IPS-15b (cell line): ENCODE measurements around the gene GMPR2.
"Not testable (repeated sequence)": the region's sequence is repeated elsewhere in the genome, so short reads cannot be mapped to it uniquely, and the experiment has no call there.

ENCODE experiments used
- H3K27me3 ChIP-seq: one replicate; pipeline ENCODE4 v1.6.1; 2013; ENCODE audit warnings: low read length; ENCODE audit not compliant: control insufficient read depth, insufficient read depth
- H3K36me3 ChIP-seq: one replicate; pipeline ENCODE4 v1.6.1; 2013; ENCODE audit warnings: low read length; ENCODE audit not compliant: control insufficient read depth, insufficient read depth
- H3K4me1 ChIP-seq: one replicate; pipeline ENCODE4 v1.6.1; 2013; ENCODE audit warnings: mild to moderate bottlenecking, low read length; ENCODE audit not compliant: control insufficient read depth, insufficient read depth
- H3K4me3 ChIP-seq: one replicate; pipeline ENCODE4 v1.5.1; 2013; ENCODE audit warnings: low read depth, low read length
- H3K9ac ChIP-seq: one replicate; pipeline ENCODE4 v1.6.1; 2013; ENCODE audit warnings: low read depth, mild to moderate bottlenecking, low read length
- H3K9me3 ChIP-seq: one replicate; pipeline ENCODE4 v1.6.1; 2013; ENCODE audit warnings: mild to moderate bottlenecking, low read length; ENCODE audit not compliant: control insufficient read depth, insufficient read depth

GMPR2 gene

DNA sequence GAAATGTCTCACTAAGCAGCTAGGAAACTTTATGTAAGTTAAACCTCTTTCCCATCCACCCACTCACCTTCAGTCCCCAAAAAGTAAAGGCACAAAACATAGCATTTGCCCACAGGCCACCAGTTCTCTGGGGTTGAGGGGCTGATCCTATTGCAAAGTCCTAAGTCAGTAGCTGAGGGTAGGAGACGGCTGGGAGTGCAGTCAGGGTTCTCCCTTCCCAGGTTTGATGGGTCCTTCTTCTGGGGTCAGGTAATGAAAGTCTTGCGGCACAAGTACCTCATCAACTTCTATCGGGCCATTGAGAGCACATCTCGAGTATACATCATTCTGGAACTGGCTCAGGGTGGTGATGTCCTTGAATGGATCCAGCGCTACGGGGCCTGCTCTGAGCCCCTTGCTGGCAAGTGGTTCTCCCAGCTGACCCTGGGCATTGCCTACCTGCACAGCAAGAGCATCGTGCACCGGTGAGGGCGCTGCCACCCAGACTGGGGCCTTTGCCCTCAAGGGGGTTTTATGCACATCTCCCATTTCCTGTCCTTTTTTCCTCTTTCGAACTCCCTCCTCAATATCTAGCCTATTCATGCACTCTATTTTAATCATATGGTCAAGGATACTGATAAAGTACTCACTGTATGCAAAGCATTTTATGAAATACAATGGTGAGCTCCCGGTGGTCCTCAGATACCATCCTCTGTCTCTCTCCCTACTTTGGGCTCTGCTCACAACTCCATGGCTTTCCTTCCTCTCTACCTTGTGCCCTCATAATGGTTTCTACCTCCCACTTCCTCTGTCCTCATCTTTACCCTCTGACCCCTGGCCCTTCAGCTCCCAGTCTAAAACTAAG lies 26.2 kb upstream of the GMPR2 start:
- Histone ChIP-seq H3K9me3 (no peaks in the 10 kb centered on the region), H3K4me1 (no peaks in the 10 kb centered on the region), H3K9ac (no peak overlapping the region), H3K27me3 (no peaks in the 10 kb centered on the region), H3K36me3 (peaks cover 30% of the 10 kb centered on the region), H3K4me3 (no peak overlapping the region)

DNA sequence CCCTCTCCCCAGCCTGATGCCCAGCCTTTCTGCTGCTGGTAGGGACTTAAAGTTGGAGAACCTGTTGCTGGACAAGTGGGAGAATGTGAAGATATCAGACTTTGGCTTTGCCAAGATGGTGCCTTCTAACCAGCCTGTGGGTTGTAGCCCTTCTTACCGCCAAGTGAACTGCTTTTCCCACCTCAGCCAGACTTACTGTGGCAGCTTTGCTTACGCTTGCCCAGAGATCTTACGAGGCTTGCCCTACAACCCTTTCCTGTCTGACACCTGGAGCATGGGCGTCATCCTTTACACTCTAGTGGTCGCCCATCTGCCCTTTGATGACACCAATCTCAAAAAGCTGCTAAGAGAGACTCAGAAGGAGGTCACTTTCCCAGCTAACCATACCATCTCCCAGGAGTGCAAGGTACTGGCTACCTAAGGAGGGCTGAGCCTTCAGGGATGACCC lies 25.6 kb upstream of the GMPR2 start:
- Histone ChIP-seq H3K9ac (no peak overlapping the region), H3K4me1 (no peaks in the 10 kb centered on the region), H3K4me3 (no peak overlapping the region), H3K9me3 (no peaks in the 10 kb centered on the region), H3K27me3 (no peaks in the 10 kb centered on the region), H3K36me3 (peaks cover 27% of the 10 kb centered on the region)

DNA sequence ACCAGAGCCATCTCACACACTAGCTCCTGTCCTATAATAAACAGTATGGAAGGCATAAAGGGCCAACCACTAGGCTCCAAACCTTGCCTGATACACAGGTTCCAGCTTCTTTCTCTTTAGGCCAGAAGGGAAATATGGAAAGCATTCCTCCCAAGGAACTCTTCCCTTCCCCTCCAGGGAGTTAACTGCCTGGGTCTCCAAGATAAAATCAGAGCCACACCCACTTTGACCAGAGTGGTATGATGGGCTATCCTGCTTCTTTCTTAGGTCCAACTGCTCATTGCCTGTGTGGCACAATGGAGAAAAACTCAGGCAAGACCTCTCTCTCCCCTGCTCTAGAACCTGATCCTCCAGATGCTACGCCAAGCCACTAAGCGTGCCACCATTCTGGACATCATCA lies 25.1 kb upstream of the GMPR2 start:
- no peak overlapping the region for H3K9ac ChIP-seq
- H3K4me1 ChIP-seq, result no peaks in the 10 kb centered on the region
- peaks cover 27% of the 10 kb centered on the region for H3K36me3 ChIP-seq

DNA sequence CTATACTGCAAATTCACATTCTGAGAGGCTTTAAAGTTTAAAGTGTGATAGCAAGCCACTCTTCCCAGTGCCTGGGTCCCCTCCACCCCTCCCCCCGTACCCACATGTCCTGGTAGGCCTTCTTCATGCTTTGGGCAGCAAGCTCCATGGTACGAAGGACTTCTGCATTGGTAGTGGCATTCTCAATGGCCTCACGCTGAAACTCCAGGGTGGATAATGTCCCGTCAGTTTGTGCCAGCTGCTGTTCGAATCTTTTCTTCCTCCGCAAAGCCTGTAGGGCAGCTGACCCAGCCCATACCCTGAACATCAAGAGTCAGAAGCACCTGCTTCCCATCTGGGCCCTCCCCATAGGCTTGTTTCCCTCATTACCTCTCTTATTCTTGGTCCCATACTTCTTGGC lies 21.4 kb upstream of the GMPR2 start:
- no peaks in the 10 kb centered on the region for H3K27me3 ChIP-seq
- no peak overlapping the region for H3K9ac ChIP-seq
- peaks cover 32% of the 10 kb centered on the region for H3K36me3 ChIP-seq
- no peak overlapping the region for H3K4me3 ChIP-seq
- H3K9me3 ChIP-seq, result no peaks in the 10 kb centered on the region
- peaks cover 5% of the 10 kb centered on the region for H3K4me1 ChIP-seq

More for the DNA sequence above, 25.1 kb upstream of the GMPR2 start:
- H3K4me3 ChIP-seq, result no peak overlapping the region
- no peaks in the 10 kb centered on the region for H3K27me3 ChIP-seq
- H3K9me3 ChIP-seq, result no peaks in the 10 kb centered on the region

DNA sequence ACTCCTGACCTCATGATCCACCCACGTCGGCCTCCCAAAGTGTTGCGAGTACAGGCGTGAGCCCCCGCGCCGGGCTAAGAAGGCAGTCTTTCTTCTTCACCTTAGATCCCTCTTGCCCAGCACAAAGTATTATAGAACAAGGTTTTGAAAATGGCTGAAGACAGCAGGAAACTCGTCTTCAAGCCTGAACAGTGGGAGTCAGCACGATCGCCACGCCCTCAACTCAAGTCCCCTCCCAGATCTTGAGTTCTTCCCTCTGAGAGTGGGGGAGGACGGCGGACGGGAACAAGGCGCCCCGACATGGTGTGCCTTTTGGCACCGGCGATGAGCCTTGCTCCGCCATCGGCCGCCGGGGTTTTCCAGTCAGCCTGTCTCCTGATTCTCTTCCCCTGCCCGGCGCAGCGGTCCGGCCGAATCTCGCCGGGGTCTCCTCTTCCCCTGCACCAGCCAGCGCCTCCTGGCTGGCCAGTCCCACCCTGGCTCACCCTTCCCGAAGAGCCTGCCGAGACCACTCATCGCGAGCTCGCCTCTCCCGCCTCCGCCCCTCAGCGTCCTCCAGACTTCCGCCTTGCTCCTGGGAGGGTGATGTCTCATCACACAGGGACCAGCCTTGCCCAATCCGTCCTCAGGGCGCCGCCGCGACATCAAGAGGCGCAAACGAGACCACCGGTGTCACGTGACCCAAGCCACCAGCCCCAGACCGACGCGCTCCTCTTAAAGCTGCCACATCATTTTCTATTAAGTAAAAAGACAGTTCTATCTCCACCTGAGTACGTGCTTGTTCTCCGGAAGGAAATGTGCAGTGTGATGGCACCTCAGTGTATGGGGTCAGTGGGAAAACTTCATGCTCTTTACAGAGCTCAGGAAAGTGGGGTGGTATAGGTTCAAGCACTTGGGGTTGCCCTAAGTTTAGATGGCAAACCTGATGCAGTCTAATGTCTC lies 19.5 kb upstream of the GMPR2 start, which contains the start of gene CHMP4A:
Gene CHMP4A, minus strand, starts transcription at position 565 of the 942 bp plus-strand sequence. Its CDS starts 49 bp downstream, at position 516.
- peak within 1 kb of the TSS; percentile 94 for H3K4me3 ChIP-seq
- peak within 1 kb of the TSS; percentile 91 for H3K9ac ChIP-seq
- peaks cover 5% of the 10 kb centered on the region for H3K4me1 ChIP-seq
- H3K27me3 ChIP-seq, result no peaks in the 10 kb centered on the region
- H3K9me3 ChIP-seq, result no peaks in the 10 kb centered on the region
- H3K36me3 ChIP-seq, result peaks cover 25% of the 10 kb centered on the region

DNA sequence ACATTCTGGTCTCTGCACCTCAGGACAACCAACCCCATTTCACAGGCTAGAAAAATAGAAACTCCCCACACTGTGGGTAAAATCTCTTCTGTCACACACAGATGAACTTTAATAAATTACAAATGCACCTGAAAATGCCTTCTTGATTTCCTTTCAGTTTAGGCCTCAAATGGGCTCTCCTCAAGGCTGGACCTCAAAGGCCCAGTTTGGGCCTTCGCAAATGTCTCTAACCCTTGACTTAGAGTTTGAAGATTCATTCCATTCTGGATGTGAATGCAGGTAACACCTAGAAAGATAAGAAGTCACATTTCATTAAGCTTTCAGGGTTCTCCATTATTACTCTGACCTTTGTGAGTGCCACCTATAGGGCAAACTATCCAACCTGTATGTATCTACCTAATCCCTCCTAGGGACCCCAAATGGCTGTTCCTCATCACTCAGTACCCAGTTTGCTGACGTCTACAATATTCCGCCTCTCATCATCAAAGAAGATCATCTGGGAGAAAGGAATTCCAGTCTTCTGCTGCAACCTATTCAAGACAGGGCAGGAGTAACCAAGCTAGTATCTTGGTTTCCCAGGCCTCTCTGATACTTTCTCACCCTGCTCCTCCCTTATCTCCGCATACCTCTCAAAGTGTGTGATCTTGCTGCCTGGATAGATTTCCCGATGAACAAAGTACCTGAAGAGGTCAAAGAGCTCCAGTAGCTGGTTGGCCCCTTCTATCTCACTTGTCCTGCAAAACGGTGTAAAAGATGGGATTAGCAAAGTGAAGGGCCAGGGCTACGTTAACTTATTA lies 18.7 kb upstream of the GMPR2 start:
- Histone ChIP-seq H3K4me3 (peak overlapping the region; percentile 94), H3K36me3 (peaks cover 27% of the 10 kb centered on the region), H3K27me3 (no peaks in the 10 kb centered on the region), H3K9ac (no peak overlapping the region), H3K9me3 (no peaks in the 10 kb centered on the region), H3K4me1 (peaks cover 5% of the 10 kb centered on the region)

DNA sequence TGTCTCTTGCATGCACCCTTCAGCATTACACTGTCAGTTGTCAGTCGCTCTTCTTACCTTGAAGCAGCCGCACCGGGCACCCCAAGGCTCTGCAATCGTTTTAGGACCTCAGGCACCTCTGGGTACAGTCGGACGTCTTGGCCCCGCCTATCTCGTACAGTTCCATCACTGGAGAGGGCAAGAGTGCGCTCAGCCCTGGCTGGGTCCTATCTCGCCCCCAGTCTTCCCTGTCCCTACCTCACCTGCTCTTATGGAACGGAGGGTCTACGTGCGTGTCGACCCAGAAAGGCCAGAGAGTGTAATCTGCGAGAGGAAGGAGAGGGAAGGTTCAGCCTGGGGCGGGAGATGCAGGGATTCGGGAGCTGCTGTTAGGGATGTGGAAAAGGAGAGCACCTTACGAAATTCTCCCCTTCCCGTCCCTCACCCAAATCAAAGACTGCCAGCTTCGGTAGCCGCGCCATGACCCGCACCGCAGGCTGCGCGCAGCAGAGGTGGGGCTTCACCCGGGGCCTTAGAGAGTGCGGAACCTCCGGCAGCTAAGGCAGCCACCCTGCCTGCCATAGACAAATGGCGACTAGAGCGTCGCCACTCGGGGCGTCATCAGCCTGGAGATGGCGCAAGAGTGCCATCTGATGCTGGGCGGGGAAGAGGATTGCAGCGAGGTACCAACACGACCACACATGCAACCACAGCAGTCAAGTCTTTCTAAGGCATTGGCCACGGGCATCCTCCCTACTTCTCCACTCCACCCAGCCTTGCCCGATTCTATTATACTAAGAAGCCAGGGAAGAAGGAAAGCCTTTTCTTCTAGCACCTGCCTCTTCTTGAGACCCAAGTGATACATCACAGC lies 17.0 kb upstream of the GMPR2 start, which contains the start of gene MDP1:
Gene MDP1, minus strand, starts transcription at position 572 of the 850 bp plus-strand sequence. Its CDS starts 111 bp downstream, at position 461.
- H3K4me3 ChIP-seq, result peak within 1 kb of the TSS; percentile 98
- peaks cover 5% of the 10 kb centered on the region for H3K4me1 ChIP-seq
- H3K36me3 ChIP-seq, result peaks cover 12% of the 10 kb centered on the region
- no peaks in the 10 kb centered on the region for H3K9me3 ChIP-seq
- no peaks in the 10 kb centered on the region for H3K27me3 ChIP-seq
- H3K9ac ChIP-seq, result peak within 1 kb of the TSS; percentile 96

DNA sequence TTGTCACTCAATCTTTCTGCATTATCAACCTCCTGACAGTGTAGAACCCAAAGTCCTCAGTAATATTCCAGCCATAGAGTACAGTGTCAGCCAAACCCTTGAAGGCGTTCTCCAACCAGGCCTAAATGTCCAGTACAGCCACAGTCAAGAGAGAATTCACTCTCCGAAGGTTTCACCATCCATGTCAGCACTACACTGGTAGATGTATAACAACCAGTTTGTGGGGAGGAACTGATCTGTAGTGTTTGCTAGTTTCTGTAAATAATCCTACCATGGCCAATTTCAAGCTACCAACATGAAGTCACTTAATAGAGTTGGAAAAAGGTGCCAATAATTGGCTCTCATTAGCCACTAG lies 16.4 kb upstream of the GMPR2 start:
- H3K4me1 ChIP-seq, result peaks cover 5% of the 10 kb centered on the region
- H3K9me3 ChIP-seq, result no peaks in the 10 kb centered on the region
- peaks cover 12% of the 10 kb centered on the region for H3K36me3 ChIP-seq
- H3K4me3 ChIP-seq, result peak overlapping the region; percentile 98
- H3K9ac ChIP-seq, result peak overlapping the region; percentile 96
- H3K27me3 ChIP-seq, result no peaks in the 10 kb centered on the region

DNA sequence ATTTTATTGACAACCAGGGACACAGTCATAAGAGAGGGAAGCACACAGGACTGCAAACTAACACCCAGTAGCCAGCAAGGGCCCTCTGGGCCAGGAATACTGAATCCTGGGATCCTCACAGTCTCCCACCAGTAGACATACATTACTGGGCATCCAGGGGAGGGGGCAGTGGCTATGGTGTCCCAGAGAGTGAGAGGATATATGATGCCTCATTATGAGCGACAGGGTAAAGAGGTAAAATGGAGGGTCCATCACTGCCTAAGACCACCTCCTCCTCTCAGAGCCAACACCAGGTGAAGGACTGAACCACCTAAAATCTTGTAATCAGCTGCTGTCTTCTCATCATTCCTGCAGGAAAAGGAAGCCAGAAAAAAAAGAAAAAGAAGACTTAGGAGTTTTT lies 15.9 kb upstream of the GMPR2 start:
- not testable (repeated sequence) for H3K27me3 ChIP-seq, H3K9me3 ChIP-seq, H3K9ac ChIP-seq, H3K4me1 ChIP-seq, H3K4me3 ChIP-seq
- peaks cover 12% of the 10 kb centered on the region for H3K36me3 ChIP-seq

DNA sequence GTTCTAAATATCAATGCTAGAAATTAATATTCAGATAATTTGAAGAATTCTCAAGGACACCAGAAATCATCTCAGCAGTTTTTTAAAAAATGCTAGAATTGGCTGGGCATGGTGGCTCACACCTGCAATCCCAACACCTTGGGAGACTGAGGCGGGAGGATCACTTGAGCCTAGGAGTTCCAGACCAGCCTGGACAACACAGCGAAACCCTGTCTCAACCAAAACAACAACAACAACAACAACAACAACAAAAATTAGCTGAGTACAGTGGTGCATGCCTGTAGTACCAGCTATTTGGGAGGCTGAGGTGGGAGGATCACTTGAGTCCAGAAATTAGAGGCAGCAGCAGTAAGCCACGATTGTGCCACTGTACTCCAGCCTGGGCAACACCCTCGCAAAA lies 13.6 kb upstream of the GMPR2 start:
- Histone ChIP-seq H3K9ac (no peak overlapping the region), H3K9me3 (no peaks in the 10 kb centered on the region), H3K4me3 (no peak overlapping the region), H3K27me3 (no peaks in the 10 kb centered on the region), H3K36me3 (peaks cover 11% of the 10 kb centered on the region), H3K4me1 (no peaks in the 10 kb centered on the region)
